GM12878 (cell line): ENCODE data around the gene CRTC1. TPM values are rescaled to one million over a fixed set of nuclear protein-coding genes. Genes with fewer than 3 reads are reported as not detected.

ENCODE experiments used
- ATAC-seq: fragments of 200-7000 bp; cut with Tn5 transposase; 3 replicates; pipeline ENCODE4 v1.9.1; 2020; ENCODE audit warnings: mild to moderate bottlenecking, moderate library complexity
- BruUV-seq: library from RNA; stranded (reverse); fragments of 400-500 nt; replicated peaks from 2 replicates; lab custom pipeline; 2021; lab: Mats Ljungman, UMichigan
- CTCF ChIA-PET: fragments of 300-600 bp; sonication (Branson Sonifier 250); formaldehyde crosslinking; extraction: SDS; loops from one replicate; lab custom pipeline; 2021; ENCODE audit warnings: inconsistent platforms; lab: Yijun Ruan, JAX
- POLR2A ChIA-PET: fragments of 350-600 bp; formaldehyde crosslinking; extraction: SDS; loops from one replicate; lab custom pipeline; 2021; ENCODE audit warnings: inconsistent platforms; lab: Charles Lee
- RAD21 ChIA-PET: fragments of 300-600 bp; sonication (Branson Sonifier 250); formaldehyde crosslinking; loops from one replicate; lab custom pipeline; 2023; ENCODE audit warnings: antibody characterized with exemption; ENCODE audit not compliant: unreplicated experiment; lab: Charles Lee
- SMC1A ChIA-PET: fragments of 300-600 bp; sonication (Branson Sonifier 250); formaldehyde crosslinking; loops from one replicate; lab custom pipeline; 2023; ENCODE audit not compliant: unreplicated experiment, uncharacterized antibody; lab: Charles Lee
- DNase-seq: peaks from one replicate; pipeline ENCODE4 v3.0.0-alpha.2; 2011; ENCODE audit warnings: low read depth, low spot score
- FAIRE-seq: peaks from 3 replicates; lab custom pipeline; 2011; peaks lifted over from hg19 to GRCh38; lab: Jason Lieb, UNC
- H2AFZ ChIP-seq: 2 replicates; pipeline ENCODE4 v1.6.0; 2011; ENCODE audit warnings: low read depth, low read length, control low read depth; ENCODE audit not compliant: control insufficient read depth
- H3K27ac ChIP-seq: 2 replicates; pipeline ENCODE4 v1.5.1; 2011; ENCODE audit warnings: control low read depth; ENCODE audit not compliant: control insufficient read depth, insufficient read depth
- H3K27me3 ChIP-seq, 2 experiments: replicated peaks in 1 of 2; 2 replicates each; pipeline versions ENCODE4 v1.6.0 to v1.6.1; 2011; ENCODE audit warnings: low read length in 1 of 2; ENCODE audit not compliant: control insufficient read depth in 2 of 2, insufficient read depth in 2 of 2
- H3K36me3 ChIP-seq, 2 experiments: 2 replicates each; pipeline ENCODE4 v1.5.1; 2011; ENCODE audit warnings: low read length in 1 of 2; ENCODE audit not compliant: control insufficient read depth in 2 of 2, insufficient read depth in 2 of 2
- H3K4me1 ChIP-seq: 2 replicates; pipeline ENCODE4 v1.6.1; 2011; ENCODE audit warnings: mild to moderate bottlenecking, low read length, moderate library complexity, mixed read lengths; ENCODE audit not compliant: control insufficient read depth, insufficient read depth
- H3K4me2 ChIP-seq: 2 replicates; pipeline ENCODE4 v1.6.0; 2011; ENCODE audit warnings: control low read depth; ENCODE audit not compliant: control insufficient read depth, insufficient read depth
- H3K4me3 ChIP-seq: fragments of 200-600 bp; sonication (generic); 2 replicates; pipeline ENCODE4 v1.5.1; 2016
- H3K79me2 ChIP-seq: 2 replicates; pipeline ENCODE4 v1.6.0; 2011; ENCODE audit warnings: low read length; ENCODE audit not compliant: control insufficient read depth, insufficient read depth
- H3K9ac ChIP-seq: 2 replicates; pipeline ENCODE4 v1.8.0; 2011; ENCODE audit warnings: low read length, control low read depth, mixed read lengths; ENCODE audit not compliant: control insufficient read depth, insufficient read depth
- H3K9me3 ChIP-seq: replicated peaks from 3 replicates; pipeline ENCODE4 v1.5.1; 2011; ENCODE audit warnings: mild to moderate bottlenecking, low read length; ENCODE audit not compliant: control insufficient read depth, insufficient read depth
- H4K20me1 ChIP-seq: 2 replicates; pipeline ENCODE4 v1.6.0; 2011; ENCODE audit not compliant: control insufficient read depth, insufficient read depth
- BACH1 ChIP-seq: fragments of 450-650 bp; IDR thresholded peaks from 2 replicates; pipeline ENCODE4 v1.6.1; 2017; ENCODE audit warnings: mild to moderate bottlenecking, borderline replicate concordance
- CHD2 ChIP-seq: IDR thresholded peaks from 2 replicates; pipeline ENCODE4 v1.6.1; 2011; ENCODE audit warnings: low read depth, low read length, improper control_type of control experiment, borderline replicate concordance
- IKZF2 ChIP-seq, 2 experiments: fragments of 450-650 bp; IDR thresholded peaks; 2 replicates each; pipeline ENCODE4 v1.6.1; 2017; ENCODE audit warnings: mild to moderate bottlenecking in 2 of 2, moderate library complexity in 2 of 2
- NFIC ChIP-seq: IDR thresholded peaks from 2 replicates; pipeline ENCODE4 v1.6.1; 2012; ENCODE audit warnings: low read depth, mild to moderate bottlenecking, inconsistent platforms, low read length, moderate library complexity
- POLR2AphosphoS5 ChIP-seq: IDR thresholded peaks from 2 replicates; pipeline ENCODE4 v1.6.1; 2011; ENCODE audit warnings: mild to moderate bottlenecking, low read length, inconsistent platforms
- SIX5 ChIP-seq: IDR thresholded peaks from 2 replicates; pipeline ENCODE4 v1.6.1; 2011; ENCODE audit warnings: mild to moderate bottlenecking, low read depth, low read length, moderate library complexity; ENCODE audit not compliant: severe bottlenecking
- SKIL ChIP-seq: fragments of 450-650 bp; IDR thresholded peaks from 2 replicates; pipeline ENCODE4 v1.6.1; 2017; ENCODE audit warnings: mild to moderate bottlenecking, low read depth, inconsistent platforms; ENCODE audit not compliant: poor library complexity, severe bottlenecking
- SRF ChIP-seq, 2 experiments: IDR thresholded peaks; 2 replicates each; pipeline ENCODE4 v1.6.1; 2011; ENCODE audit warnings: low read depth in 2 of 2, low read length in 2 of 2, mild to moderate bottlenecking in 1 of 2, moderate library complexity in 1 of 2
- WGBS: methylation state at CpG from one replicate; pipeline ENCODE4 v1.1.6; 2016; ENCODE audit warnings: low lambda C conversion rate; ENCODE audit not compliant: insufficient replicate concordance, insufficient coverage; ENCODE audit errors: missing lambda C conversion rate; 5-methylcytosine and 5-hydroxymethylcytosine counted together
- in situ Hi-C: fragments of 300-500 bp; cut with MboI; formaldehyde crosslinking; loops from 9 replicates; pipeline ENCODE4 v1.14.3; 2018; ENCODE audit warnings: mixed read lengths
- intact Hi-C: fragments of 100-400 bp; cut with micrococcal nuclease; formaldehyde crosslinking; loops from one replicate; pipeline ENCODE4 v1.14.2; 2022; ENCODE audit not compliant: unreplicated experiment
- polyA plus RNA-seq, 11 experiments: library from polyadenylated mRNA; depleted of rRNA in 4 of 11; unstranded in 6 of 11; stranded (reverse) in 5 of 11; fragments of >200 nt; fragmentation: Nextera tagmentation in 4 of 11; fragmentation: Illumina TruSeq in 1 of 11; extraction: Ambion mirVana in 4 of 11; extraction: Trizol in 1 of 11; gene quantifications; 1 replicate in 1 of 11; 2 replicates in 10 of 11; pipeline versions ENCODE4 v1.2.1 to v1.2.3, GENCODE V29; 2011 to 2016; ENCODE audit warnings: inconsistent platforms in 2 of 11, missing spikeins in 2 of 11, low read depth in 1 of 11
- total RNA-seq, 4 experiments: library from RNA; depleted of rRNA in 3 of 4; stranded (reverse); fragments of >200 nt in 3 of 4; fragmentation: Illumina TruSeq in 1 of 4; extraction: Trizol in 1 of 4; gene quantifications; 2 replicates each; pipeline versions ENCODE4 v1.2.1 to v1.2.3, GENCODE V29; 2013 to 2021
- TF ChIP-seq, protein P1 (sequence below): fragments of 450-650 bp; IDR thresholded peaks from 2 replicates; pipeline ENCODE4 v1.6.1; 2017; ENCODE audit warnings: antibody characterized with exemption, mild to moderate bottlenecking, moderate library complexity

CRTC1 gene
- total and polyA plus RNA-seq, 10 of the 15 experiments (the other 5 are each of a cell fraction or from before 2014, with no cell fraction given): 0.02 to 4.6 (median 1.1) TPM; not detected in 1

DNA sequence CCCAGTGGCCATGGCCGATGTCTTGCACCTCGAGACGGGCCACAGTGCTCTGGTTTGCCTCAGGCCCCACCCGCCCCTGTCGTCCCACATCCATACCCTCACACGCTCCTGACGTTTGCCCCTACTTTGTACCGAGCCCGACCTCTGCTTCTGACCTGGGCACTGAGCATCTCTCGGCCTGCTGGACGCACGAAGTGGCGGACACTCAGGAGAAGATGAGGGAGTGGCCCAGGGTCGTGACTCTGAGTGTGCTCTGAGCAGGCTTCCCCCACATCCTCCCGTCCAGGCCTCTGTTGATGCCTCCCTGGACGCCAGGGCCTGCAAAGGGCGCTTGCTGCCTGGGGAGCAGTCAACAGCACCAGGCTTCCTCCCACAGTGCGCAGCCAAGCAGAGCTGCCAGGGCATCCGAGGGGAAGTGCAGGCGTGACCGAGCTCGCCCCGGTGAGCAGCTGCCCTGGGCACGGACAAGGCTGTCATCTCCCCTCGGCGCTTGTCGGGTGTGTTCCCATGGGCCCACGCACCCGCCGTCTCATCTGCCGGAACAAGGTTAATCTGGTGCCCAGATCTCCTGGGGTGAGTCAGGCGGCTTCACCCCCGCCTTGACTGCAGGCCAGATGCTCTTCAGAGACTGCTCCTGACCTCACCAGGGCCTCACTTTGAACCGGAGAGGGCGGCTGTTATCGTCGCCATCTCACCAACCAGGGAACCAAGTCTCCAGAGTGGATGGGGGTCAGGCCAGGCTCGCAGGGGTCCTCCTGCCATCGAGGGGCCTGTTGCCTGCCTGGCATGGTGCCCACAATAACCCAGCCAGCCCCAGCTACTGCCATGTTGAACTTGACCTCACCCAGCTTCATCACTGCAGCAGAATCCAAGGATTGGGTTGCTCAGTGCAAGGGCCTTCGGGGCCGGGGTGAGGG is 80.5 kb downstream of the CRTC1 start:
- H3K27me3 ChIP-seq: no peaks in the 10 kb centered on the region
- H3K9me3 ChIP-seq: no peaks in the 10 kb centered on the region
- intact Hi-C loops (no loop called here), in situ Hi-C loops (no loop called here)
- H3K4me2 ChIP-seq: no peak overlapping the region
- no peak overlapping the region for H3K27ac ChIP-seq
- no peak overlapping the region for H2AFZ ChIP-seq
- no peaks in the 10 kb centered on the region for H3K36me3 ChIP-seq
- ATAC-seq (no peak), FAIRE-seq (no peak), DNase-seq (no peak)
- no peak overlapping the region for H3K9ac ChIP-seq
- no TSS peak for BruUV-seq
- peaks cover 6% of the 10 kb centered on the region for H3K4me1 ChIP-seq
- H3K4me3 ChIP-seq: no peak overlapping the region
- TF ChIP-seq IKZF2 (IDR thresholded peaks at IDR 0.05) (no peak), SKIL (no peak)
- WGBS: 15% methylated on average over 37 of the region's 41 CpGs
- ChIA-PET SMC1A (no interaction called here), RAD21 (no interaction called here), POLR2A (no interaction called here), CTCF (no interaction called here)
- no peaks in the 10 kb centered on the region for H4K20me1 ChIP-seq
- no peaks in the 10 kb centered on the region for H3K79me2 ChIP-seq

GRCh38 chr19:18764591-18765051 is 81.1 kb downstream of the CRTC1 start:
- H3K79me2 ChIP-seq: no peaks in the 10 kb centered on the region
- TF ChIP-seq, protein P1, sequence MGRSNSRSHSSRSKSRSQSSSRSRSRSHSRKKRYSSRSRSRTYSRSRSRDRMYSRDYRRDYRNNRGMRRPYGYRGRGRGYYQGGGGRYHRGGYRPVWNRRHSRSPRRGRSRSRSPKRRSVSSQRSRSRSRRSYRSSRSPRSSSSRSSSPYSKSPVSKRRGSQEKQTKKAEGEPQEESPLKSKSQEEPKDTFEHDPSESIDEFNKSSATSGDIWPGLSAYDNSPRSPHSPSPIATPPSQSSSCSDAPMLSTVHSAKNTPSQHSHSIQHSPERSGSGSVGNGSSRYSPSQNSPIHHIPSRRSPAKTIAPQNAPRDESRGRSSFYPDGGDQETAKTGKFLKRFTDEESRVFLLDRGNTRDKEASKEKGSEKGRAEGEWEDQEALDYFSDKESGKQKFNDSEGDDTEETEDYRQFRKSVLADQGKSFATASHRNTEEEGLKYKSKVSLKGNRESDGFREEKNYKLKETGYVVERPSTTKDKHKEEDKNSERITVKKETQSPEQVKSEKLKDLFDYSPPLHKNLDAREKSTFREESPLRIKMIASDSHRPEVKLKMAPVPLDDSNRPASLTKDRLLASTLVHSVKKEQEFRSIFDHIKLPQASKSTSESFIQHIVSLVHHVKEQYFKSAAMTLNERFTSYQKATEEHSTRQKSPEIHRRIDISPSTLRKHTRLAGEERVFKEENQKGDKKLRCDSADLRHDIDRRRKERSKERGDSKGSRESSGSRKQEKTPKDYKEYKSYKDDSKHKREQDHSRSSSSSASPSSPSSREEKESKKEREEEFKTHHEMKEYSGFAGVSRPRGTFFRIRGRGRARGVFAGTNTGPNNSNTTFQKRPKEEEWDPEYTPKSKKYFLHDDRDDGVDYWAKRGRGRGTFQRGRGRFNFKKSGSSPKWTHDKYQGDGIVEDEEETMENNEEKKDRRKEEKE: no peak
- no peak for TF ChIP-seq POLR2AphosphoS5
- no peak for TF ChIP-seq CHD2
- TF ChIP-seq BACH1: no peak
- no peak for TF ChIP-seq SRF (IDR thresholded peaks at IDR 0.05; ENCODE audit: low read depth in 2 of 2, low read length in 2 of 2)
- TF ChIP-seq NFIC: no peak
- TF ChIP-seq SIX5: no peak
- 42% methylated on average over 4 of the region's 4 CpGs for WGBS
- in situ Hi-C loops (no loop called here), intact Hi-C loops (no loop called here)
- H3K9me3 ChIP-seq: no peaks in the 10 kb centered on the region
- no peak overlapping the region for H3K9ac ChIP-seq
- CTCF ChIA-PET: interaction anchor here (1.5 kb wide), 1 partner anchor 82 kb away, joined by 5 read pairs; no protein-coding TSS in a partner anchor
- DNase-seq: no peak
- H3K4me1 ChIP-seq: peaks cover 6% of the 10 kb centered on the region
- H3K4me2 ChIP-seq: no peak overlapping the region
- RAD21 ChIA-PET: no interaction called here
- no TSS peak for BruUV-seq
- no peak overlapping the region for H3K27ac ChIP-seq
- H2AFZ ChIP-seq: no peak overlapping the region
- SMC1A ChIA-PET: no interaction called here
- no peak for FAIRE-seq
- ATAC-seq: peak; percentile 23; the same call in 2 of the 3 replicates
- no peaks in the 10 kb centered on the region for H4K20me1 ChIP-seq
- no peaks in the 10 kb centered on the region for H3K27me3 ChIP-seq
- POLR2A ChIA-PET: no interaction called here
- no peak overlapping the region for H3K4me3 ChIP-seq
- no peaks in the 10 kb centered on the region for H3K36me3 ChIP-seq
